Sigmoid colon (tissue), 4 donors: ENCODE measurements around the gene CARD10.

Experiments
- EP300 ChIP-seq, 4 donors: sonication (generic); formaldehyde crosslinking; IDR thresholded peaks; one replicate each; pipeline ENCODE4 v1.6.1; 2017; ENCODE audit warnings: antibody characterized with exemption in 4 of 4
- TF ChIP-seq, protein P1 (sequence below), 4 experiments: fragments of 450-650 bp in 3 of 4; fragments of 200-600 bp in 1 of 4; IDR thresholded peaks; one replicate each; pipeline ENCODE4 v1.5.1; 2016 to 2019; ENCODE audit warnings: antibody characterized with exemption in 4 of 4, mild to moderate bottlenecking in 3 of 4, moderate library complexity in 2 of 4

DNA sequence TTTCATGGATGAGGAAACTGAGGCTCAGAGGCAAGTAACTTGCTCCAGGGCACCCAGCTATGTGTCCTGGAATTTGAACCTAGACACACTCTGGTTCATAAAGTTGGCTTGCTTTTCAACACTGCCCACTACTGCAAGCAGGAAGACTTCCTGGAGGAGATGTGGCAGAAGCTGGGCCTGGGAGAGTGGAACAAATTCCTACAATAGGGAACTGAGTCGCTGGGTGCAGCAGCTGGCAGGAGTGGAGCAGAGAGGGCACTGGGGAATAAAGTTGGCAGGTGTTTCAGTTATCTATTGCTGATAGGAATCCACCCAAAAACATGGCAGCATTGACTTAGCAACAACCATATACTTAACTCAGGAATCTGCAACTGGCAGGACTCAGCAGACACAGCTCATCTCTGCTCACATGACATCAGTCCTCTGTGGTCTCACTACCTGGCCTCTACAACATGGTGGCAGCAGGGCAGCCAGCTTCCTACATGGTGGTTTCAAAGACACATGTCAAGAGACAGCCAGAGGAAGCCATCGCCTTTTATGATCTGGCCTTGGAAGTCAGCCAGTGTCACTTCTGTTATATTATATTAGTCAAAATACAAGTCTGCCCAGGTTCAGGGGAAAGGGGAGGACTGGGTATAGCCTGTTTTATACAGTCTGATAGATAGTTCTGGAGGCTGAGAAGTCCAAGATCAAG, 10.6 kb upstream of the CARD10 start:
- TF ChIP-seq, protein P1, sequence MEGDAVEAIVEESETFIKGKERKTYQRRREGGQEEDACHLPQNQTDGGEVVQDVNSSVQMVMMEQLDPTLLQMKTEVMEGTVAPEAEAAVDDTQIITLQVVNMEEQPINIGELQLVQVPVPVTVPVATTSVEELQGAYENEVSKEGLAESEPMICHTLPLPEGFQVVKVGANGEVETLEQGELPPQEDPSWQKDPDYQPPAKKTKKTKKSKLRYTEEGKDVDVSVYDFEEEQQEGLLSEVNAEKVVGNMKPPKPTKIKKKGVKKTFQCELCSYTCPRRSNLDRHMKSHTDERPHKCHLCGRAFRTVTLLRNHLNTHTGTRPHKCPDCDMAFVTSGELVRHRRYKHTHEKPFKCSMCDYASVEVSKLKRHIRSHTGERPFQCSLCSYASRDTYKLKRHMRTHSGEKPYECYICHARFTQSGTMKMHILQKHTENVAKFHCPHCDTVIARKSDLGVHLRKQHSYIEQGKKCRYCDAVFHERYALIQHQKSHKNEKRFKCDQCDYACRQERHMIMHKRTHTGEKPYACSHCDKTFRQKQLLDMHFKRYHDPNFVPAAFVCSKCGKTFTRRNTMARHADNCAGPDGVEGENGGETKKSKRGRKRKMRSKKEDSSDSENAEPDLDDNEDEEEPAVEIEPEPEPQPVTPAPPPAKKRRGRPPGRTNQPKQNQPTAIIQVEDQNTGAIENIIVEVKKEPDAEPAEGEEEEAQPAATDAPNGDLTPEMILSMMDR (IDR thresholded peaks at IDR 0.05) = no peak
- no peak for TF ChIP-seq EP300 (IDR thresholded peaks at IDR 0.05)
